ENCODE results near the gene DIS3L2. TPM values are rescaled to one million over a fixed set of nuclear protein-coding genes. Genes with fewer than 3 reads are reported as not detected.

DIS3L2 gene
- total RNA-seq, 4 donors from 2014 or later: 18.7 to 30.9 (median 26.1) TPM

GRCh38 chr2:232043966-232044365 lies 82.5 kb downstream of the DIS3L2 start:
- TF ChIP-seq, protein P1, sequence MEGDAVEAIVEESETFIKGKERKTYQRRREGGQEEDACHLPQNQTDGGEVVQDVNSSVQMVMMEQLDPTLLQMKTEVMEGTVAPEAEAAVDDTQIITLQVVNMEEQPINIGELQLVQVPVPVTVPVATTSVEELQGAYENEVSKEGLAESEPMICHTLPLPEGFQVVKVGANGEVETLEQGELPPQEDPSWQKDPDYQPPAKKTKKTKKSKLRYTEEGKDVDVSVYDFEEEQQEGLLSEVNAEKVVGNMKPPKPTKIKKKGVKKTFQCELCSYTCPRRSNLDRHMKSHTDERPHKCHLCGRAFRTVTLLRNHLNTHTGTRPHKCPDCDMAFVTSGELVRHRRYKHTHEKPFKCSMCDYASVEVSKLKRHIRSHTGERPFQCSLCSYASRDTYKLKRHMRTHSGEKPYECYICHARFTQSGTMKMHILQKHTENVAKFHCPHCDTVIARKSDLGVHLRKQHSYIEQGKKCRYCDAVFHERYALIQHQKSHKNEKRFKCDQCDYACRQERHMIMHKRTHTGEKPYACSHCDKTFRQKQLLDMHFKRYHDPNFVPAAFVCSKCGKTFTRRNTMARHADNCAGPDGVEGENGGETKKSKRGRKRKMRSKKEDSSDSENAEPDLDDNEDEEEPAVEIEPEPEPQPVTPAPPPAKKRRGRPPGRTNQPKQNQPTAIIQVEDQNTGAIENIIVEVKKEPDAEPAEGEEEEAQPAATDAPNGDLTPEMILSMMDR (IDR thresholded peaks at IDR 0.05; ENCODE audit: low read depth): no peak

- TF ChIP-seq, protein P1 (IDR thresholded peaks at IDR 0.05; ENCODE audit: low read depth): no peak
These were observed 87.8 kb downstream of the DIS3L2 start for GRCh38 chr2:232049350-232049749.

DNA sequence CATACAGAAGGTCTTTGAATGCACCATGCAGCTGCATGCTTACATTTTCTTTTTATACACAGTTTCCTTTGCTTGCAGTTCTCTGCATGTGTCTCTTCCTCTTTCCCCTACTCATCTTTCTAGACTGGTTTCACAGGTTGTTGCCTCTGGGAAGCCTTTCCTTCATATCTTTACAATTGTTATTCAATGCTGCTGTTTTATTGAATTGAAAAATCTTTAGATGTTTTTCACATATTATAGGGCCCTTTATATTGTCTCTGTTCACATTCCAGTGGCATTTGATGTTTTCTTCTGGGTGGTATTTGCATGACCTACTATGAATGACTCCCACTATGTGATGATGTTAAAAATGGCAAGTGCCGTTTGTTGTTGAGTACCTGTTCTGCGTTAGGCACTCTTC lies 91.1 kb downstream of the DIS3L2 start:
- TF ChIP-seq, protein P1 (IDR thresholded peaks at IDR 0.05; ENCODE audit: low read depth): no peak

- TF ChIP-seq, protein P1 (IDR thresholded peaks at IDR 0.05; ENCODE audit: low read depth): no peak
These were observed 92.3 kb downstream of the DIS3L2 start for GRCh38 chr2:232053777-232054176.

GRCh38 chr2:232058063-232058877 lies 96.8 kb downstream of the DIS3L2 start:
- TF ChIP-seq, protein P1 (IDR thresholded peaks at IDR 0.05; ENCODE audit: low read depth): no peak

- TF ChIP-seq, protein P1 (IDR thresholded peaks at IDR 0.05; ENCODE audit: low read depth): no peak
These were observed 97.4 kb downstream of the DIS3L2 start for GRCh38 chr2:232058931-232059330.

GRCh38 chr2:232061265-232061664 lies 99.8 kb downstream of the DIS3L2 start:
- TF ChIP-seq, protein P1 (IDR thresholded peaks at IDR 0.05; ENCODE audit: low read depth): no peak

All from subcutaneous adipose tissue (tissue), 4 donors.